H1 (cell line): ENCODE measurements around the gene SRSF12. TPM values are rescaled to one million over a fixed set of nuclear protein-coding genes. Genes with fewer than 3 reads are reported as not detected.

Source experiments
- HDAC2 ChIP-seq, 2 experiments: fragments of 300-600 bp in 1 of 2; sonication (generic) in 1 of 2; IDR thresholded peaks; 2 replicates each; pipeline ENCODE4 v1.6.1; 2011 to 2012; ENCODE audit warnings: low read depth in 2 of 2, low read length in 2 of 2, mild to moderate bottlenecking in 2 of 2, moderate library complexity in 2 of 2, borderline replicate concordance in 1 of 2, inconsistent platforms in 1 of 2
- JUN ChIP-seq: IDR thresholded peaks from 2 replicates; pipeline ENCODE4 v1.6.1; 2011; ENCODE audit warnings: low read depth, mild to moderate bottlenecking, improper control_type of control experiment, low read length
- RAD21 ChIP-seq, 2 experiments: IDR thresholded peaks in 1 of 2; conservative IDR thresholded peaks in 1 of 2; 2 replicates each; pipeline ENCODE4 v1.6.1; 2011; ENCODE audit warnings: low read depth in 2 of 2, low read length in 2 of 2, improper control_type of control experiment in 1 of 2, inconsistent platforms in 1 of 2, mild to moderate bottlenecking in 1 of 2, moderate library complexity in 1 of 2
- polyA plus RNA-seq, 7 experiments: library from polyadenylated mRNA; depleted of rRNA in 3 of 7; stranded (reverse) in 5 of 7; unstranded in 2 of 7; fragments of >200 nt in 5 of 7; fragments of 200-250 nt in 2 of 7; gene quantifications; 1 replicate in 5 of 7; 2 replicates in 1 of 7; 4 replicates in 1 of 7; pipeline versions ENCODE4 v1.2.1 to v1.2.3, GENCODE V29; 2011 to 2013; ENCODE audit warnings: missing spikeins in 2 of 7, mixed read lengths in 2 of 7
- total RNA-seq: library from RNA; stranded (reverse); fragmentation: NEBNext Ultra II Directional; extraction: Animal tissue kit (Norgen Biotek cat#: 25700); gene quantifications from 2 replicates; pipeline ENCODE4 v1.2.1, GENCODE V29; 2021
- TF ChIP-seq, protein P1 (sequence below): fragments of 300-600 bp; sonication (generic); IDR thresholded peaks from 2 replicates; pipeline ENCODE4 v1.7.1; 2012; ENCODE audit warnings: low read length, moderate library complexity, mild to moderate bottlenecking, inconsistent platforms; ENCODE audit not compliant: insufficient replicate concordance
- TF ChIP-seq, protein P2 (sequence below): IDR thresholded peaks from 2 replicates; pipeline ENCODE4 v1.6.1; 2011; ENCODE audit warnings: low read length, improper control_type of control experiment

Gene SRSF12
- total and polyA plus RNA-seq, 2 of the 8 experiments (the other 6 are each of a cell fraction or from before 2014, with no cell fraction given) = 2.6 to 4.2 TPM

DNA sequence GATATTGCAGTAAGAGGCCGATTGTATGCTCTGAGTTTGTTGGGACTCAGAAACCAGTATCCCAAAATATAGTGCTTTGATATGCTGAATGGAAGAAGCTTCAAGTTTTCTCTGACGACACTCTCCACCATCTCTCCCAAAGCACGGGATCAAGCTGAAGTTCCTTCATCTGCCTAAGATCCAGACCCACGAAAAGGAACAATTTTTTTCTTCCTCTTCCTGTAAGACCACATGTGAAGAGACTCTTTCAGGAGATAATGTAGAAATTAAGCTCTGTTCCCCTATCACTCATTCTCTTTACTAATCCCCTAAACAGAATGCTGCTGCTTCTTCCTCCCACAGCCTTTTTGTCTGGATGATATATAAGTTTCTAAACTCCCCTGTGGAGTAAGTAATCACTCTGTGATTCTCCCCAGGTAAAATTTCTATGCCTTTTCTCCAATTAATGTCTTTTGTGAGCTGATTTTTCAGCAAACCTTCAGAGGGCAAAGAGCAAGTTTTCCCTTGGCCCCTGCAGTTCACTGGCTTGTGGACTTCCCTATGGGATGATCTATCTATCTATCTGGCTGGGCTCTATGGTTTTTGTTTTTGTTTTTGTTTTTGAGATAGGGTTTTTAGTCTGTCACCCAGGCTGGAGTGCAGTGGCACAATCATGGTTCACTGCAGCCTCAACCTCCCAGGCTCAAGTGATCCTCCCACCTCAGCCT, 50.8 kb downstream of the SRSF12 start (continued):
- TF ChIP-seq, protein P1, sequence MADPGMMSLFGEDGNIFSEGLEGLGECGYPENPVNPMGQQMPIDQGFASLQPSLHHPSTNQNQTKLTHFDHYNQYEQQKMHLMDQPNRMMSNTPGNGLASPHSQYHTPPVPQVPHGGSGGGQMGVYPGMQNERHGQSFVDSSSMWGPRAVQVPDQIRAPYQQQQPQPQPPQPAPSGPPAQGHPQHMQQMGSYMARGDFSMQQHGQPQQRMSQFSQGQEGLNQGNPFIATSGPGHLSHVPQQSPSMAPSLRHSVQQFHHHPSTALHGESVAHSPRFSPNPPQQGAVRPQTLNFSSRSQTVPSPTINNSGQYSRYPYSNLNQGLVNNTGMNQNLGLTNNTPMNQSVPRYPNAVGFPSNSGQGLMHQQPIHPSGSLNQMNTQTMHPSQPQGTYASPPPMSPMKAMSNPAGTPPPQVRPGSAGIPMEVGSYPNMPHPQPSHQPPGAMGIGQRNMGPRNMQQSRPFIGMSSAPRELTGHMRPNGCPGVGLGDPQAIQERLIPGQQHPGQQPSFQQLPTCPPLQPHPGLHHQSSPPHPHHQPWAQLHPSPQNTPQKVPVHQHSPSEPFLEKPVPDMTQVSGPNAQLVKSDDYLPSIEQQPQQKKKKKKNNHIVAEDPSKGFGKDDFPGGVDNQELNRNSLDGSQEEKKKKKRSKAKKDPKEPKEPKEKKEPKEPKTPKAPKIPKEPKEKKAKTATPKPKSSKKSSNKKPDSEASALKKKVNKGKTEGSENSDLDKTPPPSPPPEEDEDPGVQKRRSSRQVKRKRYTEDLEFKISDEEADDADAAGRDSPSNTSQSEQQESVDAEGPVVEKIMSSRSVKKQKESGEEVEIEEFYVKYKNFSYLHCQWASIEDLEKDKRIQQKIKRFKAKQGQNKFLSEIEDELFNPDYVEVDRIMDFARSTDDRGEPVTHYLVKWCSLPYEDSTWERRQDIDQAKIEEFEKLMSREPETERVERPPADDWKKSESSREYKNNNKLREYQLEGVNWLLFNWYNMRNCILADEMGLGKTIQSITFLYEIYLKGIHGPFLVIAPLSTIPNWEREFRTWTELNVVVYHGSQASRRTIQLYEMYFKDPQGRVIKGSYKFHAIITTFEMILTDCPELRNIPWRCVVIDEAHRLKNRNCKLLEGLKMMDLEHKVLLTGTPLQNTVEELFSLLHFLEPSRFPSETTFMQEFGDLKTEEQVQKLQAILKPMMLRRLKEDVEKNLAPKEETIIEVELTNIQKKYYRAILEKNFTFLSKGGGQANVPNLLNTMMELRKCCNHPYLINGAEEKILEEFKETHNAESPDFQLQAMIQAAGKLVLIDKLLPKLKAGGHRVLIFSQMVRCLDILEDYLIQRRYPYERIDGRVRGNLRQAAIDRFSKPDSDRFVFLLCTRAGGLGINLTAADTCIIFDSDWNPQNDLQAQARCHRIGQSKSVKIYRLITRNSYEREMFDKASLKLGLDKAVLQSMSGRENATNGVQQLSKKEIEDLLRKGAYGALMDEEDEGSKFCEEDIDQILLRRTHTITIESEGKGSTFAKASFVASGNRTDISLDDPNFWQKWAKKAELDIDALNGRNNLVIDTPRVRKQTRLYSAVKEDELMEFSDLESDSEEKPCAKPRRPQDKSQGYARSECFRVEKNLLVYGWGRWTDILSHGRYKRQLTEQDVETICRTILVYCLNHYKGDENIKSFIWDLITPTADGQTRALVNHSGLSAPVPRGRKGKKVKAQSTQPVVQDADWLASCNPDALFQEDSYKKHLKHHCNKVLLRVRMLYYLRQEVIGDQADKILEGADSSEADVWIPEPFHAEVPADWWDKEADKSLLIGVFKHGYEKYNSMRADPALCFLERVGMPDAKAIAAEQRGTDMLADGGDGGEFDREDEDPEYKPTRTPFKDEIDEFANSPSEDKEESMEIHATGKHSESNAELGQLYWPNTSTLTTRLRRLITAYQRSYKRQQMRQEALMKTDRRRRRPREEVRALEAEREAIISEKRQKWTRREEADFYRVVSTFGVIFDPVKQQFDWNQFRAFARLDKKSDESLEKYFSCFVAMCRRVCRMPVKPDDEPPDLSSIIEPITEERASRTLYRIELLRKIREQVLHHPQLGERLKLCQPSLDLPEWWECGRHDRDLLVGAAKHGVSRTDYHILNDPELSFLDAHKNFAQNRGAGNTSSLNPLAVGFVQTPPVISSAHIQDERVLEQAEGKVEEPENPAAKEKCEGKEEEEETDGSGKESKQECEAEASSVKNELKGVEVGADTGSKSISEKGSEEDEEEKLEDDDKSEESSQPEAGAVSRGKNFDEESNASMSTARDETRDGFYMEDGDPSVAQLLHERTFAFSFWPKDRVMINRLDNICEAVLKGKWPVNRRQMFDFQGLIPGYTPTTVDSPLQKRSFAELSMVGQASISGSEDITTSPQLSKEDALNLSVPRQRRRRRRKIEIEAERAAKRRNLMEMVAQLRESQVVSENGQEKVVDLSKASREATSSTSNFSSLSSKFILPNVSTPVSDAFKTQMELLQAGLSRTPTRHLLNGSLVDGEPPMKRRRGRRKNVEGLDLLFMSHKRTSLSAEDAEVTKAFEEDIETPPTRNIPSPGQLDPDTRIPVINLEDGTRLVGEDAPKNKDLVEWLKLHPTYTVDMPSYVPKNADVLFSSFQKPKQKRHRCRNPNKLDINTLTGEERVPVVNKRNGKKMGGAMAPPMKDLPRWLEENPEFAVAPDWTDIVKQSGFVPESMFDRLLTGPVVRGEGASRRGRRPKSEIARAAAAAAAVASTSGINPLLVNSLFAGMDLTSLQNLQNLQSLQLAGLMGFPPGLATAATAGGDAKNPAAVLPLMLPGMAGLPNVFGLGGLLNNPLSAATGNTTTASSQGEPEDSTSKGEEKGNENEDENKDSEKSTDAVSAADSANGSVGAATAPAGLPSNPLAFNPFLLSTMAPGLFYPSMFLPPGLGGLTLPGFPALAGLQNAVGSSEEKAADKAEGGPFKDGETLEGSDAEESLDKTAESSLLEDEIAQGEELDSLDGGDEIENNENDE = no peak
- TF ChIP-seq RAD21 (IDR thresholded peaks at IDR 0.05 in 1 of 2, conservative IDR thresholded peaks at IDR 0.05 in 1 of 2; ENCODE audit: low read depth in 2 of 2, low read length in 2 of 2) (no peak), JUN (no peak), HDAC2 (IDR thresholded peaks at IDR 0.05; ENCODE audit: borderline replicate concordance in 1 of 2, low read depth in 2 of 2, low read length in 2 of 2) (no peak)
- TF ChIP-seq, protein P2, sequence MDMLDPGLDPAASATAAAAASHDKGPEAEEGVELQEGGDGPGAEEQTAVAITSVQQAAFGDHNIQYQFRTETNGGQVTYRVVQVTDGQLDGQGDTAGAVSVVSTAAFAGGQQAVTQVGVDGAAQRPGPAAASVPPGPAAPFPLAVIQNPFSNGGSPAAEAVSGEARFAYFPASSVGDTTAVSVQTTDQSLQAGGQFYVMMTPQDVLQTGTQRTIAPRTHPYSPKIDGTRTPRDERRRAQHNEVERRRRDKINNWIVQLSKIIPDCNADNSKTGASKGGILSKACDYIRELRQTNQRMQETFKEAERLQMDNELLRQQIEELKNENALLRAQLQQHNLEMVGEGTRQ = no peak
- TF ChIP-seq, all 59 proteins: peak for 0
